PFSK-1 (cell line): Measurements from ENCODE around the gene ANKS1A.

Experiments used
- FOXP2 ChIP-seq: optimal IDR thresholded peaks from 2 replicates; pipeline ENCODE3; 2011; ENCODE audit warnings: borderline replicate concordance, control low read depth, inconsistent platforms; ENCODE audit not compliant: insufficient read depth; ENCODE audit errors: extremely low read length, extremely low read depth
- POLR2AphosphoS5 ChIP-seq: IDR thresholded peaks from 2 replicates; pipeline ENCODE4 v1.6.1; 2012; ENCODE audit warnings: low read depth, mild to moderate bottlenecking, control low read depth, low read length, moderate library complexity
- SIN3A ChIP-seq: IDR thresholded peaks from 2 replicates; pipeline ENCODE4 v1.6.1; 2012; ENCODE audit warnings: mild to moderate bottlenecking, low read length, moderate library complexity, borderline replicate concordance; ENCODE audit not compliant: insufficient read depth
- TAF1 ChIP-seq: IDR thresholded peaks from 2 replicates; pipeline ENCODE4 v1.6.1; 2012; ENCODE audit warnings: low read length, control low read depth, borderline replicate concordance; ENCODE audit not compliant: insufficient read depth
- TF ChIP-seq, protein P1 (sequence below), 2 experiments: IDR thresholded peaks; 2 replicates each; pipeline versions ENCODE4 v1.6.1 to v1.8.0; 2011 to 2012; ENCODE audit warnings: low read depth in 2 of 2, low read length in 2 of 2, control low read depth in 1 of 2, inconsistent platforms in 1 of 2, mild to moderate bottlenecking in 1 of 2, moderate library complexity in 1 of 2; ENCODE audit not compliant: insufficient read depth in 1 of 2

DNA sequence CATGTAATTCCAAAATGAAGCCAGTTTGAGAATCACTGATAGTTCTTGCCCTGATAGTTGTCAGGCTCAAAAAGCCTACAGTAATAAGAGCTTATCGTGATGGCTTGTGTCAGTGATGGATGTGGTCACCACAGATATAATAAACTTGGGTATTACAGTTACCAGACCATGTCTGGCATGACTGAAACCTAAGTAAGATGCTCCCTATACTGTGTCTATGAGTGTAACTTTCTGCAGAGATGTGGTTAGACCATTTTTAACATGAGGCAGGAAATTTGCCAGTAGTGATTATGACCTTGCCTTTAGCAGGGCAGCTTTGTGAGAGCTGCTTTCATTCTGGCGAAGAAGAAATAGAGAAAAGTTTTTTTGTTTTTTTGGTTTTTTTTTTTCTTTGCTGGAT, 90.2 kb downstream of the ANKS1A start:
- TF ChIP-seq, protein P1, sequence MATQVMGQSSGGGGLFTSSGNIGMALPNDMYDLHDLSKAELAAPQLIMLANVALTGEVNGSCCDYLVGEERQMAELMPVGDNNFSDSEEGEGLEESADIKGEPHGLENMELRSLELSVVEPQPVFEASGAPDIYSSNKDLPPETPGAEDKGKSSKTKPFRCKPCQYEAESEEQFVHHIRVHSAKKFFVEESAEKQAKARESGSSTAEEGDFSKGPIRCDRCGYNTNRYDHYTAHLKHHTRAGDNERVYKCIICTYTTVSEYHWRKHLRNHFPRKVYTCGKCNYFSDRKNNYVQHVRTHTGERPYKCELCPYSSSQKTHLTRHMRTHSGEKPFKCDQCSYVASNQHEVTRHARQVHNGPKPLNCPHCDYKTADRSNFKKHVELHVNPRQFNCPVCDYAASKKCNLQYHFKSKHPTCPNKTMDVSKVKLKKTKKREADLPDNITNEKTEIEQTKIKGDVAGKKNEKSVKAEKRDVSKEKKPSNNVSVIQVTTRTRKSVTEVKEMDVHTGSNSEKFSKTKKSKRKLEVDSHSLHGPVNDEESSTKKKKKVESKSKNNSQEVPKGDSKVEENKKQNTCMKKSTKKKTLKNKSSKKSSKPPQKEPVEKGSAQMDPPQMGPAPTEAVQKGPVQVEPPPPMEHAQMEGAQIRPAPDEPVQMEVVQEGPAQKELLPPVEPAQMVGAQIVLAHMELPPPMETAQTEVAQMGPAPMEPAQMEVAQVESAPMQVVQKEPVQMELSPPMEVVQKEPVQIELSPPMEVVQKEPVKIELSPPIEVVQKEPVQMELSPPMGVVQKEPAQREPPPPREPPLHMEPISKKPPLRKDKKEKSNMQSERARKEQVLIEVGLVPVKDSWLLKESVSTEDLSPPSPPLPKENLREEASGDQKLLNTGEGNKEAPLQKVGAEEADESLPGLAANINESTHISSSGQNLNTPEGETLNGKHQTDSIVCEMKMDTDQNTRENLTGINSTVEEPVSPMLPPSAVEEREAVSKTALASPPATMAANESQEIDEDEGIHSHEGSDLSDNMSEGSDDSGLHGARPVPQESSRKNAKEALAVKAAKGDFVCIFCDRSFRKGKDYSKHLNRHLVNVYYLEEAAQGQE (IDR thresholded peaks at IDR 0.05; ENCODE audit: insufficient read depth in 1 of 2, low read depth in 2 of 2, low read length in 2 of 2), result no peak
- TF ChIP-seq POLR2AphosphoS5 (no peak), TAF1 (no peak), FOXP2 (no peak), SIN3A (no peak)
